ENCODE measurements around the gene OR4C16. TPM values are rescaled to one million over a fixed set of nuclear protein-coding genes. Genes with fewer than 3 reads are reported as not detected.

Gene OR4C16
- not detected in 2 replicates for total RNA-seq (2014; rRNA removed; shearing (Covaris generic))

GRCh38 chr11:55571828-55572227 is at the start of gene OR4C16:
Gene OR4C16, plus strand, starts transcription at chr11:55572128. Its CDS starts 0 bp downstream, at chr11:55572128.

GRCh38 chr11:55554169-55554568 is 17.8 kb upstream of the OR4C16 start, which contains the start of gene OR4C15:
Gene OR4C15, plus strand, starts transcription at chr11:55554469. Its CDS starts 0 bp downstream, at chr11:55554469.

GRCh38 chr11:55607545-55607944 is 35.6 kb downstream of the OR4C16 start, which contains the start of gene OR4C11:
Gene OR4C11, minus strand, starts transcription at chr11:55607645. Its CDS starts 3,272 bp downstream, at chr11:55604373.

Other genes starting within 250 kb of the OR4C16 start
- gene OR4A16, start 228.9 kb upstream of the OR4C16 start, total RNA-seq (2014; rRNA removed; shearing (Covaris generic)) = not detected in 2 replicates
- gene OR4A15, start 204.2 kb upstream of the OR4C16 start, total RNA-seq (2014; rRNA removed; shearing (Covaris generic)) = not detected in 2 replicates
- gene OR4C15, start 17.7 kb upstream of the OR4C16 start, total RNA-seq (2014; rRNA removed; shearing (Covaris generic)) = not detected in 2 replicates
- gene OR4C11, start 35.5 kb downstream of the OR4C16 start, total RNA-seq (2014; rRNA removed; shearing (Covaris generic)) = not detected in 2 replicates
- not detected in 2 replicates for gene OR4P4, start 63.0 kb downstream of the OR4C16 start, total RNA-seq (2014; rRNA removed; shearing (Covaris generic))
- not detected in 2 replicates for gene OR4S2, start 76.2 kb downstream of the OR4C16 start, total RNA-seq (2014; rRNA removed; shearing (Covaris generic))
- not detected in 2 replicates for gene OR4C6, start 90.1 kb downstream of the OR4C16 start, total RNA-seq (2014; rRNA removed; shearing (Covaris generic))
- not detected in 2 replicates for gene OR5D13, start 201.3 kb downstream of the OR4C16 start, total RNA-seq (2014; rRNA removed; shearing (Covaris generic))
- gene OR5D14, start 223.4 kb downstream of the OR4C16 start, total RNA-seq (2014; rRNA removed; shearing (Covaris generic)) = not detected in 2 replicates
- gene OR5L1, start 239.2 kb downstream of the OR4C16 start, total RNA-seq (2014; rRNA removed; shearing (Covaris generic)) = not detected in 2 replicates
- not detected in 2 replicates for gene OR5D18, start 247.5 kb downstream of the OR4C16 start, total RNA-seq (2014; rRNA removed; shearing (Covaris generic))